K562 (cell line): ENCODE measurements around the gene DISC1. TPM values are rescaled to one million over a fixed set of nuclear protein-coding genes. Genes with fewer than 3 reads are reported as not detected.

Source experiments
- ATF2 ChIP-seq: sonication (generic); formaldehyde crosslinking; IDR thresholded peaks from 2 replicates; pipeline ENCODE4 v1.8.1; 2022; ENCODE audit warnings: missing genetic modification reagents
- polyA plus RNA-seq, 8 experiments: library from polyadenylated mRNA; depleted of rRNA in 4 of 8; stranded (reverse) in 5 of 8; unstranded in 3 of 8; fragments of >200 nt; fragmentation: Nextera tagmentation in 2 of 8; fragmentation: Illumina TruSeq in 1 of 8; extraction: Ambion mirVana in 2 of 8; extraction: Trizol in 1 of 8; gene quantifications; 2 replicates each; pipeline versions ENCODE4 v1.2.1 to v1.2.3, GENCODE V29; 2011 to 2014; ENCODE audit warnings: inconsistent platforms in 1 of 8, missing spikeins in 1 of 8
- small RNA-seq: library from RNA; depleted of rRNA; stranded (forward); fragments of <200 nt; gene quantifications from one replicate; pipeline ENCODE3, GENCODE V24; 2014
- total RNA-seq, 7 experiments: library from RNA; depleted of rRNA in 6 of 7; stranded (reverse); fragments of >200 nt in 6 of 7; fragmentation: Illumina TruSeq in 2 of 7; extraction: Trizol in 2 of 7; gene quantifications; 2 replicates each; pipeline versions ENCODE4 v1.2.1 to v1.2.3, GENCODE V29; 2011 to 2021; ENCODE audit warnings: low replicate concordance in 1 of 7
- TF ChIP-seq, protein P1 (sequence below): fragments of 250-450 bp; sonication (Bioruptor Pico); IDR thresholded peaks from 2 replicates; pipeline ENCODE4 v1.5.0; 2021

The DISC1 gene
- total and polyA plus RNA-seq, 9 of the 15 experiments (the other 6 are each of a cell fraction or from before 2014, with no cell fraction given), result 0.01 to 0.11 (median 0.08) TPM; not detected in 1

GRCh38 chr1:232090816-232091215, 464.2 kb downstream of the DISC1 start (continued):
- no peak for TF ChIP-seq ATF2 (CRISPR knock-in tag)
- TF ChIP-seq, protein P1, sequence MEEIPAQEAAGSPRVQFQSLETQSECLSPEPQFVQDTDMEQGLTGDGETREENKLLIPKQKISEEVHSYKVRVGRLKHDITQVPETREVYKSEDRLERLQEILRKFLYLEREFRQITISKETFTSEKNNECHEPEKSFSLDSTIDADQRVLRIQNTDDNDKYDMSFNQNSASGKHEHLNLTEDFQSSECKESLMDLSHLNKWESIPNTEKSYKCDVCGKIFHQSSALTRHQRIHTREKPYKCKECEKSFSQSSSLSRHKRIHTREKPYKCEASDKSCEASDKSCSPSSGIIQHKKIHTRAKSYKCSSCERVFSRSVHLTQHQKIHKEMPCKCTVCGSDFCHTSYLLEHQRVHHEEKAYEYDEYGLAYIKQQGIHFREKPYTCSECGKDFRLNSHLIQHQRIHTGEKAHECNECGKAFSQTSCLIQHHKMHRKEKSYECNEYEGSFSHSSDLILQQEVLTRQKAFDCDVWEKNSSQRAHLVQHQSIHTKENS, result no peak

Small RNA genes lying within 50 kb of the gene (small RNA-seq; reads per million reads assigned to genes)
- gene RF02102, result not detected
- 0.26 reads per million for gene RNU5A-5P

Other genes starting within 250 kb of the DISC1 start
- gene EGLN1, start 204.5 kb upstream of the DISC1 start, total RNA-seq (2014; rRNA removed), result 18.4 TPM in 2 replicates
- gene EGLN1, start 204.5 kb upstream of the DISC1 start, total RNA-seq (2014; rRNA removed; fragmentation: Illumina TruSeq; extraction: Trizol), result 30.7 and 31.8 TPM in 2 replicates
- 31.4 and 32.9 TPM in 2 replicates for gene EGLN1, start 204.5 kb upstream of the DISC1 start, total RNA-seq (2015; rRNA removed; fragmentation: Illumina TruSeq; extraction: Trizol)
- 24.6 and 25.0 TPM in 2 replicates for gene EGLN1, start 204.5 kb upstream of the DISC1 start, total RNA-seq (2021)
- gene EGLN1, start 204.5 kb upstream of the DISC1 start, polyA plus RNA-seq (2011; rRNA removed), result 38.2 and 54.3 TPM in 2 replicates
- gene EGLN1, start 204.5 kb upstream of the DISC1 start, polyA plus RNA-seq (2014; fragmentation: Illumina TruSeq; extraction: Trizol), result 27.1 and 29.3 TPM in 2 replicates
- gene EGLN1, start 204.5 kb upstream of the DISC1 start, polyA plus RNA-seq (2014; fragmentation: Nextera tagmentation; extraction: Ambion mirVana), result 1 to 10 TPM; 5.2 to 5.6 TPM
- gene EGLN1, start 204.5 kb upstream of the DISC1 start, polyA plus RNA-seq (2014; rRNA removed), result 14.1 and 17.2 TPM in 2 replicates
- gene TSNAX, start 98.1 kb upstream of the DISC1 start, total RNA-seq (2014; rRNA removed), result 31.3 and 33.8 TPM in 2 replicates
- 102 and 117 TPM in 2 replicates for gene TSNAX, start 98.1 kb upstream of the DISC1 start, total RNA-seq (2014; rRNA removed; fragmentation: Illumina TruSeq; extraction: Trizol)
- 67.8 and 73.0 TPM in 2 replicates for gene TSNAX, start 98.1 kb upstream of the DISC1 start, total RNA-seq (2015; rRNA removed; fragmentation: Illumina TruSeq; extraction: Trizol)
- 51.7 and 54.3 TPM in 2 replicates for gene TSNAX, start 98.1 kb upstream of the DISC1 start, total RNA-seq (2021)
- gene TSNAX, start 98.1 kb upstream of the DISC1 start, polyA plus RNA-seq (2011; rRNA removed), result 46.1 and 61.2 TPM in 2 replicates
- 54.4 and 57.9 TPM in 2 replicates for gene TSNAX, start 98.1 kb upstream of the DISC1 start, polyA plus RNA-seq (2014; fragmentation: Illumina TruSeq; extraction: Trizol)
- 10 to 100 TPM; 77.3 to 82.4 TPM for gene TSNAX, start 98.1 kb upstream of the DISC1 start, polyA plus RNA-seq (2014; fragmentation: Nextera tagmentation; extraction: Ambion mirVana)
- 40.9 and 48.5 TPM in 2 replicates for gene TSNAX, start 98.1 kb upstream of the DISC1 start, polyA plus RNA-seq (2014; rRNA removed)